ENCODE results near the gene FGF18.

GRCh38 chr5:171422495-171422894 is 3.0 kb downstream of the FGF18 start:
- no peak for TF ChIP-seq ZBTB17 (tag by site-specific recombination; IDR thresholded peaks at IDR 0.05)
- TF ChIP-seq ZNF16 (tag by site-specific recombination; IDR thresholded peaks at IDR 0.05; ENCODE audit: low read depth): no peak
- TF ChIP-seq ZBTB21 (tag by site-specific recombination; IDR thresholded peaks at IDR 0.05): no peak
- no peak for TF ChIP-seq ZBTB7A (tag by site-specific recombination; IDR thresholded peaks at IDR 0.05; ENCODE audit: low read depth)
- no peak for TF ChIP-seq CTCF (tag by site-specific recombination; IDR thresholded peaks at IDR 0.05)
- no peak for TF ChIP-seq ZNF391 (tag by site-specific recombination; IDR thresholded peaks at IDR 0.05; ENCODE audit: borderline replicate concordance, low read depth)
- TF ChIP-seq ZNF654 (tag by site-specific recombination; IDR thresholded peaks at IDR 0.05; ENCODE audit: low read depth): no peak
- no peak for TF ChIP-seq ZNF280C (tag by site-specific recombination; IDR thresholded peaks at IDR 0.05)
- no peak for TF ChIP-seq HIC1 (tag by site-specific recombination; IDR thresholded peaks at IDR 0.05)
- TF ChIP-seq OVOL3 (tag by site-specific recombination; IDR thresholded peaks at IDR 0.05): no peak
- no peak for TF ChIP-seq ZNF174 (tag by site-specific recombination; IDR thresholded peaks at IDR 0.05)
- TF ChIP-seq ZNF488 (tag by site-specific recombination; IDR thresholded peaks at IDR 0.05): no peak
- no peak for TF ChIP-seq ZNF555 (tag by site-specific recombination; conservative IDR thresholded peaks at IDR 0.05)
